GM06990 (cell line): ENCODE measurements around the gene MTSS2.

Source experiments
- DNase-seq: peaks from one replicate; pipeline ENCODE4 v3.0.0-alpha.2; 2011; ENCODE audit not compliant: insufficient read length; ENCODE audit errors: extremely low read depth
- H3K27me3 ChIP-seq: replicated peaks from 2 replicates; pipeline ENCODE4 v1.6.0; 2011; ENCODE audit warnings: low read length; ENCODE audit not compliant: control insufficient read depth, insufficient read depth
- H3K36me3 ChIP-seq: 2 replicates; pipeline ENCODE4 v1.5.1; 2011; ENCODE audit warnings: low read length; ENCODE audit not compliant: control insufficient read depth, insufficient read depth
- H3K4me3 ChIP-seq: replicated peaks from 2 replicates; pipeline ENCODE4 v1.5.1; 2011; ENCODE audit warnings: low read depth, mild to moderate bottlenecking, control low read depth, low read length
- CTCF ChIP-seq: IDR thresholded peaks from 2 replicates; pipeline ENCODE4 v1.5.1; 2011; ENCODE audit warnings: low read length, control low read depth, mild to moderate bottlenecking, inconsistent platforms; ENCODE audit not compliant: insufficient read depth, poor library complexity, severe bottlenecking

The MTSS2 gene

GRCh38 chr16:70686376-70687101 lies 686 bp upstream of the MTSS2 start:
- no peak for DNase-seq
- no peaks in the 10 kb centered on the region for H3K36me3 ChIP-seq
- no peaks in the 10 kb centered on the region; the same call in 1 of the 2 replicates for H3K27me3 ChIP-seq
- no peak for TF ChIP-seq CTCF
- no peak overlapping the region for H3K4me3 ChIP-seq

GRCh38 chr16:70685061-70685937 lies 554 bp downstream of the MTSS2 start:
- no peaks in the 10 kb centered on the region; the same call in 1 of the 2 replicates for H3K27me3 ChIP-seq
- no peak overlapping the region for H3K4me3 ChIP-seq
- H3K36me3 ChIP-seq: no peaks in the 10 kb centered on the region
- DNase-seq: no peak
- TF ChIP-seq CTCF: no peak

- Histone ChIP-seq H3K27me3 (no peaks in the 10 kb centered on the region; the same call in 1 of the 2 replicates), H3K4me3 (no peak overlapping the region), H3K36me3 (no peaks in the 10 kb centered on the region)
- no peak for DNase-seq
- TF ChIP-seq CTCF: no peak
These were observed 1.4 kb downstream of the MTSS2 start for GRCh38 chr16:70684146-70685060.

GRCh38 chr16:70683146-70683944 lies 2.5 kb downstream of the MTSS2 start:
- Histone ChIP-seq H3K4me3 (no peak overlapping the region), H3K36me3 (no peaks in the 10 kb centered on the region), H3K27me3 (no peaks in the 10 kb centered on the region; the same call in 1 of the 2 replicates)
- no peak for DNase-seq
- no peak for TF ChIP-seq CTCF
